H9 (cell line): ENCODE measurements around the gene NBEA. TPM values are rescaled to one million over a fixed set of nuclear protein-coding genes. Genes with fewer than 3 reads are reported as not detected.

Experiments used
- DNase-seq: peaks from one replicate; pipeline ENCODE4 v3.0.0-alpha.2; 2017
- H2AFZ ChIP-seq: one replicate; pipeline ENCODE4 v1.6.1; 2013; ENCODE audit warnings: mild to moderate bottlenecking, low read length, control low read depth, moderate library complexity
- H2AK5ac ChIP-seq: 2 replicates; pipeline ENCODE4 v1.6.1; 2013; ENCODE audit warnings: low read length, control low read depth, mixed read lengths; ENCODE audit not compliant: insufficient read length
- H2BK120ac ChIP-seq: one replicate; pipeline ENCODE4 v1.6.1; 2013; ENCODE audit warnings: low read depth, mild to moderate bottlenecking, low read length, control low read depth, inconsistent platforms; ENCODE audit not compliant: poor library complexity, severe bottlenecking
- H2BK12ac ChIP-seq: 2 replicates; pipeline ENCODE4 v1.6.1; 2013; ENCODE audit warnings: low read length, control low read depth, mixed read lengths, low read depth; ENCODE audit not compliant: insufficient read length
- H2BK15ac ChIP-seq: 2 replicates; pipeline ENCODE4 v1.6.1; 2013; ENCODE audit warnings: low read depth, low read length, control low read depth
- H2BK20ac ChIP-seq: one replicate; pipeline ENCODE4 v1.6.1; 2013; ENCODE audit warnings: low read depth, mild to moderate bottlenecking, low read length, control low read depth, inconsistent platforms; ENCODE audit not compliant: poor library complexity, severe bottlenecking
- H2BK5ac ChIP-seq: 2 replicates; pipeline ENCODE4 v1.6.1; 2013; ENCODE audit warnings: low read length, control low read depth, mixed read lengths; ENCODE audit not compliant: insufficient read length
- H3K14ac ChIP-seq: 2 replicates; pipeline ENCODE4 v1.6.1; 2013; ENCODE audit warnings: low read length, control low read depth; ENCODE audit not compliant: insufficient read depth
- H3K18ac ChIP-seq: 2 replicates; pipeline ENCODE4 v1.6.1; 2013; ENCODE audit warnings: low read depth, mild to moderate bottlenecking, mixed read lengths, low read length, control low read depth; ENCODE audit not compliant: insufficient read length
- H3K23ac ChIP-seq: 2 replicates; pipeline ENCODE4 v1.6.1; 2013; ENCODE audit warnings: low read length, control low read depth, mixed read lengths, low read depth; ENCODE audit not compliant: insufficient read length
- H3K23me2 ChIP-seq: 2 replicates; pipeline ENCODE4 v1.6.1; 2013; ENCODE audit warnings: low read depth, mild to moderate bottlenecking, mixed read lengths, low read length, control low read depth; ENCODE audit not compliant: insufficient read length, poor library complexity, severe bottlenecking
- H3K27ac ChIP-seq: 2 replicates; pipeline ENCODE4 v1.5.1; 2013; ENCODE audit warnings: low read length, control low read depth, mixed read lengths, low read depth; ENCODE audit not compliant: insufficient read length
- H3K27me3 ChIP-seq: 2 replicates; pipeline ENCODE4 v1.6.1; 2013; ENCODE audit warnings: low read length, control low read depth, inconsistent platforms; ENCODE audit not compliant: insufficient read depth
- H3K4ac ChIP-seq: 2 replicates; pipeline ENCODE4 v1.6.1; 2013; ENCODE audit warnings: low read depth, mild to moderate bottlenecking, control low read depth, inconsistent platforms, low read length, moderate library complexity
- H3K4me1 ChIP-seq: 2 replicates; pipeline ENCODE4 v1.6.1; 2013; ENCODE audit warnings: low read length, control low read depth, inconsistent platforms; ENCODE audit not compliant: insufficient read depth
- H3K4me2 ChIP-seq: 2 replicates; pipeline ENCODE4 v1.6.1; 2013; ENCODE audit warnings: low read length, control low read depth, mixed read lengths; ENCODE audit not compliant: insufficient read length, insufficient read depth
- H3K56ac ChIP-seq: 2 replicates; pipeline ENCODE4 v1.6.1; 2013; ENCODE audit warnings: low read depth, mild to moderate bottlenecking, mixed read lengths, low read length, control low read depth; ENCODE audit not compliant: insufficient read length
- H3K79me1 ChIP-seq: 2 replicates; pipeline ENCODE4 v1.6.1; 2013; ENCODE audit warnings: low read depth, mild to moderate bottlenecking, moderate library complexity, low read length, control low read depth, inconsistent platforms; ENCODE audit not compliant: insufficient read depth, poor library complexity, severe bottlenecking
- H3K79me2 ChIP-seq: 2 replicates; pipeline ENCODE4 v1.6.1; 2013; ENCODE audit warnings: low read length, control low read depth, inconsistent platforms; ENCODE audit not compliant: insufficient read depth
- H3K9ac ChIP-seq: 2 replicates; pipeline ENCODE4 v1.6.1; 2013; ENCODE audit warnings: low read length, control low read depth, mixed read lengths; ENCODE audit not compliant: insufficient read length; ENCODE audit errors: extremely low read depth
- H3K9me3 ChIP-seq: one replicate; pipeline ENCODE4 v1.6.1; 2013; ENCODE audit warnings: low read depth, low read length, inconsistent platforms; ENCODE audit not compliant: control insufficient read depth
- H3T11ph ChIP-seq: one replicate; pipeline ENCODE4 v1.6.1; 2013; ENCODE audit warnings: mild to moderate bottlenecking, low read length, control low read depth, inconsistent platforms
- H4K20me1 ChIP-seq: one replicate; pipeline ENCODE4 v1.6.1; 2013; ENCODE audit not compliant: control insufficient read depth, insufficient read length, insufficient read depth
- H4K5ac ChIP-seq: 2 replicates; pipeline ENCODE4 v1.6.1; 2013; ENCODE audit warnings: low read depth, mild to moderate bottlenecking, mixed read lengths, low read length, control low read depth; ENCODE audit not compliant: insufficient read length
- H4K8ac ChIP-seq: replicated peaks from 2 replicates; pipeline ENCODE4 v1.6.1; 2013; ENCODE audit warnings: low read length, control low read depth, mixed read lengths, low read depth; ENCODE audit not compliant: insufficient read length
- H4K91ac ChIP-seq: 2 replicates; pipeline ENCODE4 v1.6.1; 2013; ENCODE audit warnings: low read depth, mild to moderate bottlenecking, moderate library complexity, mixed read lengths, low read length, control low read depth; ENCODE audit not compliant: insufficient read length
- H3K27ac Mint-ChIP-seq, 3 experiments: 2 replicates in 2 of 3; 3 replicates in 1 of 3; pipeline ENCODE4 v1.8.0; 2020 to 2021; ENCODE audit warnings: mixed read lengths in 3 of 3, mild to moderate bottlenecking in 1 of 3, moderate library complexity in 1 of 3
- H3K27me3 Mint-ChIP-seq: 2 replicates; pipeline ENCODE4 v1.8.0; 2021; ENCODE audit warnings: low read depth, mild to moderate bottlenecking, moderate library complexity, mixed read lengths
- H3K36me3 Mint-ChIP-seq, 3 experiments: 2 replicates in 2 of 3; 3 replicates in 1 of 3; pipeline ENCODE4 v1.8.0; 2020 to 2021; ENCODE audit warnings: low read depth in 3 of 3, mixed read lengths in 3 of 3; ENCODE audit not compliant: insufficient read depth in 1 of 3
- H3K4me1 Mint-ChIP-seq, 2 experiments: 2 replicates each; pipeline ENCODE4 v1.8.0; 2020; ENCODE audit warnings: mixed read lengths in 2 of 2
- H3K4me3 Mint-ChIP-seq, 2 experiments: 2 replicates in 1 of 2; 3 replicates in 1 of 2; pipeline ENCODE4 v1.8.0; 2020 to 2021; ENCODE audit warnings: mild to moderate bottlenecking in 2 of 2, mixed read lengths in 2 of 2, moderate library complexity in 1 of 2
- H3K9me3 Mint-ChIP-seq, 2 experiments: 2 replicates in 1 of 2; 3 replicates in 1 of 2; pipeline ENCODE4 v1.8.0; 2020; ENCODE audit warnings: mild to moderate bottlenecking in 2 of 2, mixed read lengths in 2 of 2, moderate library complexity in 1 of 2
- WGBS: extraction: QIAGEN DNeasy Blood & Tissue Kit; methylation state at CpG from one replicate; pipeline ENCODE4 v1.1.7; 2013; ENCODE audit warnings: missing lambda C conversion rate, low lambda C conversion rate, mixed read lengths; ENCODE audit not compliant: insufficient read length; ENCODE audit errors: extremely low coverage; 5-methylcytosine and 5-hydroxymethylcytosine counted together
- total RNA-seq: library from RNA; stranded (reverse); gene quantifications from 2 replicates; pipeline ENCODE4 v1.2.1, GENCODE V29; 2021
- TF ChIP-seq, protein P1 (sequence below): fragments of 200-600 bp; sonication (generic); conservative IDR thresholded peaks from 3 replicates; pipeline ENCODE4 v1.8.0; 2021; ENCODE audit warnings: antibody characterized with exemption, mild to moderate bottlenecking

NBEA gene
- total RNA-seq, 1 experiment from 2014 or later = 17.3 TPM

DNA sequence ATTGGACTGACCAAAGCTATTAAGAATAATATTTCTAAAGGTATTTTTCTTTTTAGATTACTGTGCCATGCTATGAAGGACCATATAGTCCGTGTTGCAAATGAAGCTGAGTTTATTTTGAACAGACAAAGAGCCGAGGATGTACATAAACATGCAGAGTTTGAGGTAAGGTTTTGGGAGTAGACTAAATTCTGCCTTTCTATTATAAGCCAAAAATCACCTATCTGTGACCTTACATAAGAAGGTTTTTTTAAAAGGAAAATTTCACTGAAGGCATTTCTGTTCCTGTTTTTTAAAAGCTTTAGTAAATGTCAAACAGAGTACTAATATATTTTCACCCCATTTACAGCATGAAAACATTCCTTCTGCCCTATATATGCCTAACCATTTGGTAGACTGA lies 407.0 kb downstream of the NBEA start:
- no peaks in the 10 kb centered on the region for H3K9me3 Mint-ChIP-seq
- H3K4me1 Mint-ChIP-seq = peaks cover 2 to 9% of the 10 kb centered on the region in 2 experiments; a peak in 2 of 4 replicates
- H3K27me3 ChIP-seq = no peaks in the 10 kb centered on the region
- H2BK20ac ChIP-seq = no peak overlapping the region
- TF ChIP-seq, protein P1, sequence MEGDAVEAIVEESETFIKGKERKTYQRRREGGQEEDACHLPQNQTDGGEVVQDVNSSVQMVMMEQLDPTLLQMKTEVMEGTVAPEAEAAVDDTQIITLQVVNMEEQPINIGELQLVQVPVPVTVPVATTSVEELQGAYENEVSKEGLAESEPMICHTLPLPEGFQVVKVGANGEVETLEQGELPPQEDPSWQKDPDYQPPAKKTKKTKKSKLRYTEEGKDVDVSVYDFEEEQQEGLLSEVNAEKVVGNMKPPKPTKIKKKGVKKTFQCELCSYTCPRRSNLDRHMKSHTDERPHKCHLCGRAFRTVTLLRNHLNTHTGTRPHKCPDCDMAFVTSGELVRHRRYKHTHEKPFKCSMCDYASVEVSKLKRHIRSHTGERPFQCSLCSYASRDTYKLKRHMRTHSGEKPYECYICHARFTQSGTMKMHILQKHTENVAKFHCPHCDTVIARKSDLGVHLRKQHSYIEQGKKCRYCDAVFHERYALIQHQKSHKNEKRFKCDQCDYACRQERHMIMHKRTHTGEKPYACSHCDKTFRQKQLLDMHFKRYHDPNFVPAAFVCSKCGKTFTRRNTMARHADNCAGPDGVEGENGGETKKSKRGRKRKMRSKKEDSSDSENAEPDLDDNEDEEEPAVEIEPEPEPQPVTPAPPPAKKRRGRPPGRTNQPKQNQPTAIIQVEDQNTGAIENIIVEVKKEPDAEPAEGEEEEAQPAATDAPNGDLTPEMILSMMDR = no peak
- WGBS = no CpG with 5 or more reads among the region's 2 CpGs
- H3K27ac ChIP-seq = no peak overlapping the region
- H3K4me1 ChIP-seq = no peaks in the 10 kb centered on the region
- DNase-seq = no peak
- no peak overlapping the region for H2AK5ac ChIP-seq
- H3K79me2 ChIP-seq = no peaks in the 10 kb centered on the region
- H3K27me3 Mint-ChIP-seq = no peaks in the 10 kb centered on the region
- no peak overlapping the region for H3K18ac ChIP-seq
- no peak overlapping the region for H3K4me3 Mint-ChIP-seq
- H3K9ac ChIP-seq = no peak overlapping the region
- no peak overlapping the region for H3K14ac ChIP-seq
- no peak overlapping the region for H4K5ac ChIP-seq
- no peak overlapping the region for H4K8ac ChIP-seq
- H2BK5ac ChIP-seq = no peak overlapping the region
- H2BK120ac ChIP-seq = no peak overlapping the region
- no peak overlapping the region for H2BK15ac ChIP-seq
- H3K23ac ChIP-seq = no peak overlapping the region
- H3K36me3 Mint-ChIP-seq = no peaks in the 10 kb centered on the region
- H3K23me2 ChIP-seq = no peaks in the 10 kb centered on the region
- H3K4ac ChIP-seq = no peak overlapping the region
- no peak overlapping the region for H2AFZ ChIP-seq
- no peaks in the 10 kb centered on the region for H3K9me3 ChIP-seq
- no peak overlapping the region for H2BK12ac ChIP-seq
- no peak overlapping the region for H4K91ac ChIP-seq
- no peaks in the 10 kb centered on the region for H3K79me1 ChIP-seq
- no peak overlapping the region for H3K56ac ChIP-seq
- H4K20me1 ChIP-seq = no peaks in the 10 kb centered on the region
- no peak overlapping the region for H3K4me2 ChIP-seq
- no peak overlapping the region for H3K27ac Mint-ChIP-seq
- no peak overlapping the region for H3T11ph ChIP-seq
